SK-N-SH (cell line): ENCODE data around the gene TES.

Experiments used
- CTCF ChIP-seq: fragments of 200-600 bp; sonication (generic); IDR thresholded peaks from 2 replicates; pipeline ENCODE4 v1.6.1; 2017; ENCODE audit warnings: antibody characterized with exemption, mild to moderate bottlenecking, moderate library complexity
- ELF1 ChIP-seq: IDR thresholded peaks from 2 replicates; pipeline ENCODE4 v1.4.0; 2012
- EP300 ChIP-seq, 2 experiments: IDR thresholded peaks; 2 replicates each; pipeline versions ENCODE4 v1.4.0 to v1.6.1; 2012; ENCODE audit warnings: borderline replicate concordance in 1 of 2, low read depth in 1 of 2, low read length in 1 of 2
- EZH2phosphoT487 ChIP-seq: fragments of 200-600 bp; sonication (generic); IDR thresholded peaks from 2 replicates; pipeline ENCODE4 v1.6.1; 2017; ENCODE audit warnings: low read depth, mixed run types, mild to moderate bottlenecking, antibody characterized with exemption, moderate library complexity, borderline replicate concordance
- JUND ChIP-seq: IDR thresholded peaks from 2 replicates; pipeline ENCODE4 v1.4.0; 2012
- MAX ChIP-seq: IDR thresholded peaks from 2 replicates; pipeline ENCODE4 v1.4.0; 2012; ENCODE audit warnings: low read depth
- POLR2AphosphoS5 ChIP-seq: IDR thresholded peaks from 2 replicates; pipeline ENCODE4 v1.6.1; 2012; ENCODE audit warnings: low read depth, low read length
- TCF12 ChIP-seq: IDR thresholded peaks from 2 replicates; pipeline ENCODE4 v1.4.0; 2012

GRCh38 chr7:116214921-116215320 lies 4.6 kb downstream of the TES start:
- TF ChIP-seq TCF12 (no peak), MAX (no peak), CTCF (no peak), POLR2AphosphoS5 (no peak), EP300 (IDR thresholded peaks at IDR 0.05; ENCODE audit: borderline replicate concordance in 1 of 2, low read depth in 1 of 2, low read length in 1 of 2) (no peak), EZH2phosphoT487 (no peak), JUND (no peak), ELF1 (no peak)
